HepG2 (cell line): ENCODE measurements around the gene SBNO2. TPM values are rescaled to one million over a fixed set of nuclear protein-coding genes. Genes with fewer than 3 reads are reported as not detected.

Experiments
- ATAC-seq: fragments of 200-7000 bp; cut with Tn5 transposase; 3 replicates; pipeline ENCODE4 v1.9.1; 2020; ENCODE audit warnings: mild to moderate bottlenecking, moderate library complexity
- BruUV-seq: library from RNA; stranded (reverse); fragments of 400-500 nt; replicated peaks from 2 replicates; lab custom pipeline; 2021; lab: Mats Ljungman, UMichigan
- CTCF ChIA-PET: fragments of 300-600 bp; formaldehyde crosslinking; extraction: SDS; loops from one replicate; lab custom pipeline; 2021; ENCODE audit warnings: low total read pairs, inconsistent platforms, low intra/inter-chr PET ratio; lab: Yijun Ruan, JAX
- POLR2A ChIA-PET: fragments of 350-600 bp; sonication (Branson Sonifier 250); formaldehyde crosslinking; loops from one replicate; lab custom pipeline; 2020; ENCODE audit warnings: antibody characterized with exemption, inconsistent platforms; lab: Yijun Ruan, JAX
- DNase-seq: peaks from one replicate; pipeline ENCODE4 v3.0.0-alpha.2; 2015; ENCODE audit warnings: low spot score
- FAIRE-seq: peaks from 3 replicates; lab custom pipeline; 2011; peaks lifted over from hg19 to GRCh38; lab: Jason Lieb, UNC
- H2AFZ ChIP-seq: one replicate; pipeline ENCODE4 v1.6.1; 2011; ENCODE audit warnings: low read length, inconsistent platforms
- H3K27ac ChIP-seq: fragments of 300-600 bp; 3 replicates; pipeline ENCODE4 v1.8.0; 2011; ENCODE audit warnings: mixed run types, mild to moderate bottlenecking, mixed read lengths, low read length, inconsistent platforms; ENCODE audit not compliant: insufficient read depth; ENCODE audit errors: extremely low read length
- H3K27me3 ChIP-seq, 2 experiments: fragments of 200-600 bp in 1 of 2; 2 replicates in 1 of 2; 3 replicates in 1 of 2; pipeline versions ENCODE4 v1.6.0 to v1.8.0; 2011; ENCODE audit warnings: low read length in 2 of 2, mild to moderate bottlenecking in 2 of 2, moderate library complexity in 2 of 2, inconsistent platforms in 1 of 2; ENCODE audit not compliant: insufficient read depth in 2 of 2, control insufficient read depth in 1 of 2
- H3K36me3 ChIP-seq, 2 experiments: fragments of 200-600 bp in 1 of 2; replicated peaks in 1 of 2; 2 replicates in 1 of 2; 3 replicates in 1 of 2; pipeline versions ENCODE4 v1.5.1 to v1.8.0; 2011; ENCODE audit warnings: low read length in 2 of 2, inconsistent platforms in 1 of 2; ENCODE audit not compliant: insufficient read depth in 2 of 2, control insufficient read depth in 1 of 2
- H3K4me1 ChIP-seq: 2 replicates; pipeline ENCODE4 v1.5.1; 2012; ENCODE audit warnings: low read length, inconsistent platforms; ENCODE audit not compliant: insufficient read depth
- H3K4me2 ChIP-seq: 2 replicates; pipeline ENCODE4 v1.6.0; 2011; ENCODE audit warnings: low read depth, low read length, inconsistent platforms
- H3K4me3 ChIP-seq, 3 experiments: fragments of 200-600 bp in 1 of 3; sonication (generic), shearing (Covaris generic) in 1 of 3; replicated peaks in 1 of 3; 2 replicates each; pipeline ENCODE4 v1.5.1; 2011 to 2016; ENCODE audit warnings: low read length in 3 of 3, inconsistent platforms in 2 of 3, low read depth in 2 of 3, mild to moderate bottlenecking in 2 of 3, control low read depth in 1 of 3, mixed read lengths in 1 of 3; ENCODE audit not compliant: insufficient read depth in 1 of 3
- H3K79me2 ChIP-seq: one replicate; pipeline ENCODE4 v1.6.1; 2011; ENCODE audit warnings: low read length, inconsistent platforms; ENCODE audit not compliant: insufficient read depth
- H3K9ac ChIP-seq: 2 replicates; pipeline ENCODE4 v1.6.0; 2011; ENCODE audit warnings: mild to moderate bottlenecking, low read depth, low read length, inconsistent platforms; ENCODE audit not compliant: insufficient read depth
- H3K9me3 ChIP-seq: 2 replicates; pipeline ENCODE4 v1.5.1; 2012; ENCODE audit warnings: mild to moderate bottlenecking, low read length
- H4K20me1 ChIP-seq: 2 replicates; pipeline ENCODE4 v1.6.0; 2011; ENCODE audit warnings: inconsistent platforms, mild to moderate bottlenecking, low read length, moderate library complexity; ENCODE audit not compliant: insufficient read depth
- AGO2 ChIP-seq: fragments of 200-400 bp; formaldehyde crosslinking; optimal IDR thresholded peaks from 2 replicates; pipeline ENCODE3; 2017; ENCODE audit warnings: mild to moderate bottlenecking, low read depth, low read length, moderate library complexity
- ARNT2 ChIP-seq: sonication (generic); formaldehyde crosslinking; IDR thresholded peaks from 2 replicates; pipeline ENCODE4 v1.8.0; 2022; ENCODE audit warnings: mild to moderate bottlenecking, low read depth, missing genetic modification reagents, moderate library complexity
- CC2D1A ChIP-seq: sonication (generic); formaldehyde crosslinking; IDR thresholded peaks from 2 replicates; pipeline ENCODE4 v1.8.1; 2023; ENCODE audit warnings: mild to moderate bottlenecking, missing genetic modification reagents
- GTF2F1 ChIP-seq: fragments of 150-350 bp; IDR thresholded peaks from 2 replicates; pipeline ENCODE4 v1.6.1; 2014; ENCODE audit warnings: low read length
- HNRNPK ChIP-seq: fragments of 200-400 bp; formaldehyde crosslinking; IDR thresholded peaks from 2 replicates; pipeline ENCODE4 v1.6.1; 2018; ENCODE audit warnings: low read length, low read depth, moderate library complexity, mild to moderate bottlenecking; ENCODE audit not compliant: poor library complexity, severe bottlenecking
- MAFF ChIP-seq: IDR thresholded peaks from 2 replicates; pipeline ENCODE4 v1.6.1; 2011; ENCODE audit warnings: low read depth, low read length, improper control_type of control experiment
- PCBP1 ChIP-seq: fragments of 200-400 bp; formaldehyde crosslinking; IDR thresholded peaks from 2 replicates; pipeline ENCODE4 v1.6.1; 2017; ENCODE audit warnings: mild to moderate bottlenecking, low read depth, low read length, borderline replicate concordance
- SCMH1 ChIP-seq: sonication (generic); formaldehyde crosslinking; IDR thresholded peaks from 2 replicates; pipeline ENCODE4 v1.9.0; 2021; ENCODE audit warnings: missing genetic modification reagents, mild to moderate bottlenecking, borderline replicate concordance
- TCF12 ChIP-seq, 2 experiments: fragments of 450-650 bp in 1 of 2; sonication (generic) in 1 of 2; formaldehyde crosslinking in 1 of 2; IDR thresholded peaks; 2 replicates each; pipeline versions ENCODE4 v1.6.1 to v1.8.0; 2017 to 2022; ENCODE audit warnings: antibody characterized with exemption in 1 of 2, mild to moderate bottlenecking in 1 of 2, missing genetic modification reagents in 1 of 2, moderate library complexity in 1 of 2
- ZEB1 ChIP-seq: IDR thresholded peaks from 2 replicates; pipeline ENCODE4 v1.6.1; 2012; ENCODE audit warnings: mild to moderate bottlenecking, low read depth, inconsistent platforms; ENCODE audit not compliant: insufficient replicate concordance
- ZNF274 ChIP-seq: sonication (generic); formaldehyde crosslinking; IDR thresholded peaks from 2 replicates; pipeline ENCODE4 v1.5.1; 2020; ENCODE audit warnings: mild to moderate bottlenecking, missing genetic modification reagents
- ZNF841 ChIP-seq: sonication (generic); formaldehyde crosslinking; IDR thresholded peaks from 2 replicates; pipeline ENCODE4 v1.8.1; 2023; ENCODE audit warnings: missing genetic modification reagents, borderline replicate concordance
- WGBS: methylation state at CpG from one replicate; pipeline ENCODE4 v1.1.6; 2017; ENCODE audit warnings: low lambda C conversion rate; 5-methylcytosine and 5-hydroxymethylcytosine counted together
- in situ Hi-C: cut with HindIII; loops from 2 replicates; pipeline ENCODE4 v1.10.0; 2017; ENCODE audit warnings: low pct_unique_long_range_greater_than_20kb; ENCODE audit not compliant: extremely low pct_ligation_motif_present
- intact Hi-C: fragments of 100-400 bp; cut with micrococcal nuclease; formaldehyde crosslinking; loops from one replicate; pipeline ENCODE4 v1.10.0; 2022; ENCODE audit not compliant: unreplicated experiment
- polyA plus RNA-seq, 8 experiments: library from polyadenylated mRNA; depleted of rRNA in 3 of 8; stranded (reverse) in 7 of 8; unstranded in 1 of 8; fragments of >200 nt; fragmentation: Illumina TruSeq in 4 of 8; extraction: Trizol in 4 of 8; gene quantifications; 2 replicates each; pipeline versions ENCODE4 v1.2.1 to v1.2.3, GENCODE V29; 2011 to 2016; ENCODE audit warnings: low read depth in 4 of 8, missing spikeins in 1 of 8, mixed read lengths in 1 of 8; ENCODE audit not compliant: insufficient read depth in 1 of 8
- total RNA-seq, 5 experiments: library from RNA; depleted of rRNA; stranded (reverse); fragments of >200 nt; fragmentation: Illumina TruSeq; extraction: Trizol; gene quantifications; 2 replicates each; pipeline ENCODE4 v1.2.3, GENCODE V29; 2016; ENCODE audit warnings: low read depth in 1 of 5
- TF ChIP-seq, protein P1 (sequence below): sonication (generic); formaldehyde crosslinking; IDR thresholded peaks from 2 replicates; pipeline ENCODE4 v1.5.1; 2020; ENCODE audit warnings: missing genetic modification reagents, mild to moderate bottlenecking, borderline replicate concordance
- TF ChIP-seq, protein P2 (sequence below): sonication (generic); formaldehyde crosslinking; IDR thresholded peaks from 2 replicates; pipeline ENCODE4 v1.5.1; 2020; ENCODE audit warnings: mild to moderate bottlenecking, moderate library complexity, missing genetic modification reagents

The SBNO2 gene
- total and polyA plus RNA-seq, 2 of the 13 experiments (the other 11 are each of a cell fraction or from before 2014, with no cell fraction given) = 8.6 to 10.4 TPM

DNA sequence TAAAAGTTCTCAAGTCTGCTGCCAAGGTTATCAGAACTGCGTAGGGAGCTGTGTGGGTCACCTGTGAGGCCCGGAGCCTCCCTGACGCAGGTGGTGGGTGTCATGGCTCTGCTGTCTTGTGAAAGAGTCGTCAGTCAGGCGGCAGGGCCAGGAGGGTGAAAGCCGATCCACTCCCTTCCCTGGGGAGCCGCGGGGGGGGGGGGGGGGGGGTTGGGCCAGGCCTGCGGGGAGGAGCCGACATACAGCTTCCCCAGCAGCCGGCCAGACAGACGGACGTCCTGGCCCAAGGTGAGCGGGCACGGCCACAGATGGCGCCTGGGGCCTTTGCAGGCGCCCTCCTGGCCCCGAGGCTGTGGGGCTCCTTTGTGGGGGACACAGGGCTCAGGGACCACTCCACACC, 12.4 kb downstream of the SBNO2 start:
- ATAC-seq (no peak), DNase-seq (no peak), FAIRE-seq (no peak)
- Histone ChIP-seq H3K27me3 (no peaks in the 10 kb centered on the region), H3K9ac (no peak overlapping the region), H3K27ac (no peak overlapping the region), H2AFZ (no peak overlapping the region), H4K20me1 (0 out of 2 replicates have a peak, but pooled peaks cover 5% of the 10 kb centered on the region), H3K4me2 (no peak overlapping the region), H3K4me3 (no peak overlapping the region), H3K79me2 (peaks cover 7% of the 10 kb centered on the region), H3K4me1 (peaks cover 4% of the 10 kb centered on the region; the same call in 1 of the 2 replicates), H3K36me3 (no peaks in the 10 kb centered on the region; a peak in 1 of 5 replicates), H3K9me3 (no peaks in the 10 kb centered on the region)
- ChIA-PET POLR2A (no interaction called here), CTCF (no interaction called here)
- in situ Hi-C loops (no loop called here), intact Hi-C loops (no loop called here)
- BruUV-seq = no TSS peak
- 77% methylated on average over 13 of the region's 18 CpGs for WGBS
- TF ChIP-seq MAFF = no peak
- peak; percentile 16 for TF ChIP-seq HNRNPK
- TF ChIP-seq PCBP1 = peak; percentile 69; the same call in 1 of the 2 replicates

DNA sequence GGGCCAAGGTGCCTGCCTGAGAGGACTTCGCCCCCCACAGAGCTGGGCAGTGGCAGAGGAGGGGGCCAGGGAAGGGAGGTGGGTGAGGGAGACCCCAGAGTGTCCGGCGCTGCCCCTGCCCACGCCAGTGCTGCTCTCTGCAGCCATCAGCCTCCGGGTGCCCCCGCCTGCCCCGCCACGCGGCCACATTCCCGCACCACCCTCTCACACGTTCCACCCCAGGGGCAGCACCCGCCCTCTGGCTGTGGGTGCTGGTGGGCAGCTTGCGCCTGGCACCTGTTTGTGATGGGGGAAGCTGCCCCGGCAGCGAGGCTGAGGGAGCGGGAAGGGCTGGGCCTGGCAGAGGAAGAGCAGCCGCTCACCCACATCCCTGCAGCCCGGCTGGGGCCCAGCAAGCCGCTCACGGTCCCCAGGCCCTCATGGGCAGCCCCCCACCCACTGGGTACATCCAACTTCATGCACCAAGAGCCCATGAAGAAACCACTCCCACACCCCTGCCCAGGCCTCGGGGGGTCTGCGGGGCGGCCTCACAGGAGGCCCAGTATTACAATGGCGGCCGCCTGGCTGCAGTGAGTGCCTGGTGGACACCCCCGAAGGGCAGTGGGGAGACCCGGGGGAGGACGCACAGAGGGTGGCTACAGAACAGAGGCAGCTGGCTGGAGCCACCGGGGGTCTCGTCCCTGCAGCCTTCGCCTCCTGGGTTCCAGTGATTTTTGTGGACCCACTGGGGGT, 14.0 kb downstream of the SBNO2 start:
- H3K4me1 ChIP-seq = peaks cover 14% of the 10 kb centered on the region
- no TSS peak for BruUV-seq
- no peak for TF ChIP-seq SCMH1 (CRISPR knock-in tag)
- TF ChIP-seq, protein P1, sequence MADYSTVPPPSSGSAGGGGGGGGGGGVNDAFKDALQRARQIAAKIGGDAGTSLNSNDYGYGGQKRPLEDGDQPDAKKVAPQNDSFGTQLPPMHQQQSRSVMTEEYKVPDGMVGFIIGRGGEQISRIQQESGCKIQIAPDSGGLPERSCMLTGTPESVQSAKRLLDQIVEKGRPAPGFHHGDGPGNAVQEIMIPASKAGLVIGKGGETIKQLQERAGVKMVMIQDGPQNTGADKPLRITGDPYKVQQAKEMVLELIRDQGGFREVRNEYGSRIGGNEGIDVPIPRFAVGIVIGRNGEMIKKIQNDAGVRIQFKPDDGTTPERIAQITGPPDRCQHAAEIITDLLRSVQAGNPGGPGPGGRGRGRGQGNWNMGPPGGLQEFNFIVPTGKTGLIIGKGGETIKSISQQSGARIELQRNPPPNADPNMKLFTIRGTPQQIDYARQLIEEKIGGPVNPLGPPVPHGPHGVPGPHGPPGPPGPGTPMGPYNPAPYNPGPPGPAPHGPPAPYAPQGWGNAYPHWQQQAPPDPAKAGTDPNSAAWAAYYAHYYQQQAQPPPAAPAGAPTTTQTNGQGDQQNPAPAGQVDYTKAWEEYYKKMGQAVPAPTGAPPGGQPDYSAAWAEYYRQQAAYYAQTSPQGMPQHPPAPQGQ = no peak
- no peak for TF ChIP-seq ZEB1
- TF ChIP-seq ARNT2 (CRISPR knock-in tag) = no peak
- no peak for TF ChIP-seq ZNF274 (CRISPR knock-in tag)
- TF ChIP-seq CC2D1A (CRISPR knock-in tag) = no peak
- TF ChIP-seq, protein P2, sequence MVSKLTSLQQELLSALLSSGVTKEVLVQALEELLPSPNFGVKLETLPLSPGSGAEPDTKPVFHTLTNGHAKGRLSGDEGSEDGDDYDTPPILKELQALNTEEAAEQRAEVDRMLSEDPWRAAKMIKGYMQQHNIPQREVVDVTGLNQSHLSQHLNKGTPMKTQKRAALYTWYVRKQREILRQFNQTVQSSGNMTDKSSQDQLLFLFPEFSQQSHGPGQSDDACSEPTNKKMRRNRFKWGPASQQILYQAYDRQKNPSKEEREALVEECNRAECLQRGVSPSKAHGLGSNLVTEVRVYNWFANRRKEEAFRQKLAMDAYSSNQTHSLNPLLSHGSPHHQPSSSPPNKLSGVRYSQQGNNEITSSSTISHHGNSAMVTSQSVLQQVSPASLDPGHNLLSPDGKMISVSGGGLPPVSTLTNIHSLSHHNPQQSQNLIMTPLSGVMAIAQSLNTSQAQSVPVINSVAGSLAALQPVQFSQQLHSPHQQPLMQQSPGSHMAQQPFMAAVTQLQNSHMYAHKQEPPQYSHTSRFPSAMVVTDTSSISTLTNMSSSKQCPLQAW (CRISPR knock-in tag) = no peak
- no peak for TF ChIP-seq GTF2F1
- peak; percentile 82 for TF ChIP-seq AGO2
- TF ChIP-seq ZNF841 = no peak
- TF ChIP-seq TCF12 (IDR thresholded peaks at IDR 0.05) = no peak
- no peak for TF ChIP-seq TCF12 (CRISPR knock-in tag; IDR thresholded peaks at IDR 0.05)

More for the DNA sequence above, 14.0 kb downstream of the SBNO2 start:
- ChIA-PET POLR2A (no interaction called here), CTCF (no interaction called here)
- 94% methylated on average over 20 of the region's 31 CpGs for WGBS
- H3K9ac ChIP-seq = no peak overlapping the region
- intact Hi-C loops (no loop called here), in situ Hi-C loops (no loop called here)
- H3K27me3 ChIP-seq = no peaks in the 10 kb centered on the region
- no peaks in the 10 kb centered on the region; a peak in 1 of 5 replicates for H3K36me3 ChIP-seq
- H4K20me1 ChIP-seq = peaks cover 5% of the 10 kb centered on the region; the same call in 1 of the 2 replicates
- no peak for FAIRE-seq
- no peak for ATAC-seq
- H2AFZ ChIP-seq = no peak overlapping the region
- H3K27ac ChIP-seq = no peak overlapping the region
- no peak overlapping the region for H3K4me2 ChIP-seq
- no peak for DNase-seq
- no peaks in the 10 kb centered on the region for H3K9me3 ChIP-seq
- H3K79me2 ChIP-seq = peaks cover 5% of the 10 kb centered on the region
- H3K4me3 ChIP-seq = no peak overlapping the region
